Osteoblast (primary cell): ENCODE results near the gene FOLR2. TPM values are rescaled to one million over a fixed set of nuclear protein-coding genes. Genes with fewer than 3 reads are reported as not detected.
"Not testable (repeated sequence)": the region's sequence is repeated elsewhere in the genome, so short reads cannot be mapped to it uniquely, and the experiment has no call there.

Source experiments
- DNase-seq: peaks from one replicate; pipeline ENCODE4 v3.0.0; 2011; ENCODE audit warnings: low spot score, mixed read lengths; ENCODE audit not compliant: insufficient read length; ENCODE audit errors: missing footprints
- H2AFZ ChIP-seq: 2 replicates; pipeline ENCODE4 v1.6.0; 2011; ENCODE audit warnings: mild to moderate bottlenecking, low read length
- H3K27ac ChIP-seq: 2 replicates; pipeline ENCODE4 v1.5.1; 2011; ENCODE audit warnings: mild to moderate bottlenecking, low read depth, low read length, moderate library complexity
- H3K27me3 ChIP-seq: 2 replicates; pipeline ENCODE4 v1.6.0; 2012; ENCODE audit warnings: mild to moderate bottlenecking, control low read depth, inconsistent platforms, low read length, moderate library complexity; ENCODE audit not compliant: insufficient read depth
- H3K36me3 ChIP-seq: 2 replicates; pipeline ENCODE4 v1.5.1; 2011; ENCODE audit warnings: mild to moderate bottlenecking, low read length, control low read depth, moderate library complexity; ENCODE audit not compliant: insufficient read depth
- H3K4me1 ChIP-seq: 2 replicates; pipeline ENCODE4 v1.5.1; 2011; ENCODE audit warnings: mild to moderate bottlenecking, low read length, control low read depth, moderate library complexity; ENCODE audit not compliant: insufficient read depth
- H3K4me2 ChIP-seq: 2 replicates; pipeline ENCODE4 v1.6.0; 2011; ENCODE audit warnings: mild to moderate bottlenecking, low read length; ENCODE audit not compliant: insufficient read depth
- H3K4me3 ChIP-seq: fragments of 200-600 bp; sonication (generic); 3 replicates; pipeline ENCODE4 v1.5.1; 2012; ENCODE audit warnings: mild to moderate bottlenecking, low read length, inconsistent platforms; ENCODE audit not compliant: insufficient read depth
- H3K79me2 ChIP-seq: 2 replicates; pipeline ENCODE4 v1.6.0; 2012; ENCODE audit warnings: mild to moderate bottlenecking, low read length, control low read depth, inconsistent platforms; ENCODE audit not compliant: insufficient read depth
- H3K9me3 ChIP-seq: 2 replicates; pipeline ENCODE4 v1.5.1; 2011; ENCODE audit warnings: low read depth, low read length, control low read depth
- H4K20me1 ChIP-seq: 2 replicates; pipeline ENCODE4 v1.6.0; 2012; ENCODE audit warnings: mild to moderate bottlenecking, low read length, control low read depth; ENCODE audit not compliant: insufficient read depth
- CTCF ChIP-seq: IDR thresholded peaks from 2 replicates; pipeline ENCODE4 v1.5.1; 2011; ENCODE audit warnings: mild to moderate bottlenecking, low read depth, low read length, moderate library complexity; ENCODE audit errors: extremely low read depth
- total RNA-seq: library from RNA; depleted of rRNA; stranded (reverse); fragments of >200 nt; gene quantifications from 2 replicates; pipeline ENCODE4 v1.2.3, GENCODE V29; 2012

FOLR2 gene
- total RNA-seq, 1 donor: not detected

GRCh38 chr11:72181553-72181958 is 35.0 kb upstream of the FOLR2 start:
- not testable (repeated sequence) for H3K36me3 ChIP-seq, H2AFZ ChIP-seq, H3K27me3 ChIP-seq, H3K4me3 ChIP-seq, DNase-seq, H4K20me1 ChIP-seq, H3K4me2 ChIP-seq, H3K79me2 ChIP-seq, H3K9me3 ChIP-seq
- TF ChIP-seq CTCF: peak; percentile 38
- H3K4me1 ChIP-seq: peaks cover 11% of the 10 kb centered on the region
- H3K27ac ChIP-seq: peak overlapping the region; percentile 28

GRCh38 chr11:72188267-72188666 is 28.3 kb upstream of the FOLR2 start:
- Histone ChIP-seq H4K20me1 (no peaks in the 10 kb centered on the region), H3K4me3 (no peak overlapping the region), H3K27me3 (no peaks in the 10 kb centered on the region), H3K4me1 (peaks cover 5% of the 10 kb centered on the region), H3K4me2 (no peak overlapping the region), H3K36me3 (no peaks in the 10 kb centered on the region), H3K79me2 (no peaks in the 10 kb centered on the region), H3K9me3 (no peaks in the 10 kb centered on the region), H2AFZ (no peak overlapping the region), H3K27ac (no peak overlapping the region)
- DNase-seq: no peak
- no peak for TF ChIP-seq CTCF

- no peaks in the 10 kb centered on the region for H3K9me3 ChIP-seq
- H3K4me1 ChIP-seq: peaks cover 4% of the 10 kb centered on the region
- DNase-seq: no peak
- TF ChIP-seq CTCF: no peak
- H3K27ac ChIP-seq: no peak overlapping the region
- no peak overlapping the region for H3K4me3 ChIP-seq
- H3K27me3 ChIP-seq: no peaks in the 10 kb centered on the region
- H3K4me2 ChIP-seq: no peak overlapping the region
- H2AFZ ChIP-seq: no peak overlapping the region
- H3K36me3 ChIP-seq: no peaks in the 10 kb centered on the region
- no peaks in the 10 kb centered on the region for H4K20me1 ChIP-seq
- no peaks in the 10 kb centered on the region for H3K79me2 ChIP-seq
Observed at GRCh38 chr11:72189455-72190250, 26.9 kb upstream of the FOLR2 start.

- H3K4me3 ChIP-seq: no peak overlapping the region
- no peak for TF ChIP-seq CTCF
- DNase-seq: no peak
- no peaks in the 10 kb centered on the region for H3K27me3 ChIP-seq
- H3K27ac ChIP-seq: no peak overlapping the region
- peaks cover 4% of the 10 kb centered on the region for H3K4me1 ChIP-seq
- no peak overlapping the region for H2AFZ ChIP-seq
- H3K36me3 ChIP-seq: no peaks in the 10 kb centered on the region
- no peaks in the 10 kb centered on the region for H4K20me1 ChIP-seq
- no peak overlapping the region for H3K4me2 ChIP-seq
- H3K79me2 ChIP-seq: no peaks in the 10 kb centered on the region
- no peaks in the 10 kb centered on the region for H3K9me3 ChIP-seq
Observed at GRCh38 chr11:72190631-72191071, 25.9 kb upstream of the FOLR2 start.
